RWPE1 (cell line): ENCODE data around the gene ZBTB25.
A peak's percentile ranks its signal among the peaks of the same experiment; 100 is the strongest.

Experiments used
- CTCF ChIA-PET: fragments of 350-600 bp; sonication (Branson Sonifier 250); formaldehyde crosslinking; extraction: SDS; loops from one replicate; lab custom pipeline; 2021; lab: Yijun Ruan, JAX
- POLR2A ChIA-PET: fragments of 400-600 bp; formaldehyde crosslinking; extraction: SDS; loops from one replicate; lab custom pipeline; 2020; ENCODE audit warnings: antibody characterized with exemption; ENCODE audit not compliant: low non-redundant PET; lab: Yijun Ruan, JAX
- DNase-seq: peaks from one replicate; pipeline ENCODE4 v3.0.0; 2012; ENCODE audit warnings: low spot score
- H3K27ac ChIP-seq: fragments of 450-650 bp; 2 replicates; pipeline ENCODE4 v1.5.1; 2017
- TF ChIP-seq, protein P1 (sequence below): fragments of 450-650 bp; conservative IDR thresholded peaks from 2 replicates; pipeline ENCODE4 v1.5.1; 2017; ENCODE audit warnings: low read depth, mild to moderate bottlenecking

ZBTB25 gene

DNA sequence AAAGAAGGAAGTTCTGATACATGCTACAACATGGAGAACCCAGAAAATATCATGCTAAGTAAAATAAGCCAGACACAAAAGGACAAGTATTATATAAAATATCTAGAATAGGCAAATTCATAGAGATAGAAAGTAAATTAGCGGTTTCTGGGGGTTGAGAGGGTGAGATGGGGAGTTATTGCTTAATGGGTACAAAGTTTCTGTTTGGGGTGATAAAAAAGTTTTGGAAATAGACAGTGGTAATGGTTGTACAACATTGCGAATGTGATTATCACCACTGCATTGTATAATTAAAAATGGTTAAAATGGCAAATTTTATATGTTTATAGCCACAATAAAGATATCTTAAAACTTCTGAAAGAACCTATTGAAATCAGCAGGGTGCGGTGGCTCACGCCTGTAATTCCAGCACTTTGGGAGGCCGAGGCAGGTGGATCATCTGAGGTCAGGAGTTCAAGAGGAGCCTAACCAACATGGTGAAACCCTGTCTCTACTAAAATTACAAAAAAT is 15.0 kb downstream of the ZBTB25 start:
- DNase-seq = no peak
- CTCF ChIA-PET = interaction anchor here (0.6 to 1.0 kb wide), 2 partner anchors 22 to 158 kb away, joined by 3 to 6 read pairs; no protein-coding TSS in a partner anchor
- POLR2A ChIA-PET = no interaction called here

DNA sequence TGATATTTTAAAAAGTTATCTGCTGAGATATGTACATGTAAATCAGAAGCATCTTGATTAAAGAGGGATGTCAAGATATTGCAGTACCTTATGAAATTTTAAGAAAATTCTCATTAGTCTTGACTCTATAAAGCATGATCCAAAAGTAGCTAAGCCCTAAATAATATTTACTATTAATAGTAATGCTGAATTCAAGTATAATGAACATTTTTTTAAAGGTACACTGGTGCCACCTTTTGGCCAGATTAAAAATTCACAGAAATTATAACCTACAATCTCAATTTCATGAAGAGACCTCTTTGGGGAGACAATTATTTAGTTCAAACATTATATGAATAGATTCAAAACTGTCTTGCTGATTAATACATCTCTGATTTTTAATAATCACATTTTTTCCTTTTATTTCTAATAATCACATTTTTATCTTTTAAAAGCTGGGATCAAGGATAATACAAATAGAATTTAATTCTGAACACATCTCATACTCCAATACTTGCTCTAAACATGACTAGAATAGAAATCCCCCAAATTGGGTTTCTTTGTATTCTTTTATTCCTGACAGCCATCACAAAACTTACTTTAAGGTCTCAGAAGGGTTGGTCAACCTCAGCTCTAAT is 24.9 kb downstream of the ZBTB25 start:
- peak; percentile 24 for DNase-seq
- TF ChIP-seq, protein P1, sequence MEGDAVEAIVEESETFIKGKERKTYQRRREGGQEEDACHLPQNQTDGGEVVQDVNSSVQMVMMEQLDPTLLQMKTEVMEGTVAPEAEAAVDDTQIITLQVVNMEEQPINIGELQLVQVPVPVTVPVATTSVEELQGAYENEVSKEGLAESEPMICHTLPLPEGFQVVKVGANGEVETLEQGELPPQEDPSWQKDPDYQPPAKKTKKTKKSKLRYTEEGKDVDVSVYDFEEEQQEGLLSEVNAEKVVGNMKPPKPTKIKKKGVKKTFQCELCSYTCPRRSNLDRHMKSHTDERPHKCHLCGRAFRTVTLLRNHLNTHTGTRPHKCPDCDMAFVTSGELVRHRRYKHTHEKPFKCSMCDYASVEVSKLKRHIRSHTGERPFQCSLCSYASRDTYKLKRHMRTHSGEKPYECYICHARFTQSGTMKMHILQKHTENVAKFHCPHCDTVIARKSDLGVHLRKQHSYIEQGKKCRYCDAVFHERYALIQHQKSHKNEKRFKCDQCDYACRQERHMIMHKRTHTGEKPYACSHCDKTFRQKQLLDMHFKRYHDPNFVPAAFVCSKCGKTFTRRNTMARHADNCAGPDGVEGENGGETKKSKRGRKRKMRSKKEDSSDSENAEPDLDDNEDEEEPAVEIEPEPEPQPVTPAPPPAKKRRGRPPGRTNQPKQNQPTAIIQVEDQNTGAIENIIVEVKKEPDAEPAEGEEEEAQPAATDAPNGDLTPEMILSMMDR = peak; percentile 56
- POLR2A ChIA-PET = no interaction called here
- H3K27ac ChIP-seq = no peak overlapping the region
- CTCF ChIA-PET = interaction anchor here (0.7 to 1.2 kb wide), 3 partner anchors 10 to 135 kb away, joined by 3 to 4 read pairs (median 4); no protein-coding TSS in a partner anchor

More for the DNA sequence above, 15.0 kb downstream of the ZBTB25 start:
- no peak overlapping the region for H3K27ac ChIP-seq
- TF ChIP-seq, protein P1 = no peak

DNA sequence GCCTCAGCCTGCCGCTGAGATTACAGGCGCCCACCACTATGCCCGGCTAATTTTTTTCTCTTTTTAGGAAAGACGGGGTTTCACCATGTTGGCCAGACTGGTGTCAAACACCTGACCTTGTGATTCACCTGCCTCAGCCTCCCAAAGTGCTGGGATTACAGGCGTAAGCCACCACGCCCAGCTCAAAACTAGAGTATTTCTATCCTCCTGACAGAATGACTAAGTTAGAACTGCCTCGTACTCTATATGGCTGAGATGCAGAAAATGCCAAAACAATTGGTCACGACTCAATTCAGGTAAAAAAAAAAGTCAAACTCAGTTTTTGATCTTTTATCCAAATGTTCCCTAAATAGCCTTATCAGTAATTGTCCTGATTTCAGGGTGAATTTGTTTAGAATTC is 27.2 kb downstream of the ZBTB25 start:
- no peak for DNase-seq
- ChIA-PET POLR2A (no interaction called here), CTCF (interaction anchor here (0.7 kb wide), 1 partner anchor 12 kb away, joined by 4 read pairs; no protein-coding TSS in a partner anchor)
- no peak overlapping the region for H3K27ac ChIP-seq
- TF ChIP-seq, protein P1 = no peak

DNA sequence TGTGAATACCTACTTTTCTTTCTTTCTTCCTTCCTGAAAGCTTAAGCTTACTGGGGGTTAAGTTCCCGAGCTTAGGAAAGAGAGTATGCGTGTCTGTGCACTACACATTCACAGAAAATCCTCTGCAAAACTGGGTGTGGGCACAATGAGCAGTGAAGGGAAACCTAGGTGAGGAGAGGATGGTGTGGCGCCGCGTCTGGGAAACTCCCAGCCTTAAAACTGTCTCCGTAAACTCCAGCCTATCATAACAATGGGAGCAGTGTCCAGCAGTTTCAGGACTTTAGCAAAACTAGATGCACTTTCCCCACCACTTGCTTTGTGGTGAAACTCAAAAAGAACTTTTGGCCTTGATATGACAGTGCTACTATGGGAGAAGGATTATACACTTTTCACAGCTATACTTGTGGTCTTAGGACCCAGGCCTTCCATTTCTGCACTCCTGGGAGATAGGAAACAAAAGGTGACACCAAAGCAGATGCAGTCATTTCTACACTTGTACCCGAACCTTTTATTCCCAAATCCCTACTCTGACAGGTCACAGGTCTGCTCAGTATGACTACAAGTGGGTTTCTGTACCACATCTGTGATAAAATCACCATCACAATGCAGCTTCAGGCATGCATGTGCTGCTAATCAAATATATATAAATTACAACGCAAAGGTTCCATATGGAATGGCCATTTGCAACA is 27.9 kb downstream of the ZBTB25 start:
- ChIA-PET POLR2A (no interaction called here), CTCF (interaction anchor here (0.5 to 0.7 kb wide), 3 partner anchors 11 to 417 kb away, joined by 3 to 4 read pairs (median 3); no protein-coding TSS in a partner anchor)
- no peak for DNase-seq
- TF ChIP-seq, protein P1 = no peak
- no peak overlapping the region for H3K27ac ChIP-seq

DNA sequence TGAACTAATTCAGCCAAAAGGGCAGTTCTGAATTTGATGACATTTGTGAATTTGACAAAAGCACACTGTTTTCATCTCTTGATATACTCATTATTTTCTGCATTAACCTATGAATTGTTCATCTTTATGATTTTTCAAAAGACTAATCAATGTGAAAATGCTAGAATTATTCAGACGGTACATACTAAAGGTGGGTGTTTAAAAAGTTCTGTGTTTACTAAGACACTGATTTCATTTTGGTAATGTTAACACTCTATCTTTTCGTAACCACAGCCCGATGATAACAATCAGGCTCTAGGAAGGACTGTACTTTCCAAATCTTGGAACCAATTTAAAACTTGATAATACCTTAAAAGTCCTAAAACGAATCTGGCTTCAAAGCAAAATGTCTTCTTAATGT is 28.9 kb downstream of the ZBTB25 start:
- CTCF ChIA-PET = interaction anchor here (0.6 to 0.7 kb wide), 2 partner anchors 8 to 189 kb away, joined by 3 read pairs; no protein-coding TSS in a partner anchor
- DNase-seq = no peak
- TF ChIP-seq, protein P1 = no peak
- no peak overlapping the region for H3K27ac ChIP-seq
- POLR2A ChIA-PET = no interaction called here

DNA sequence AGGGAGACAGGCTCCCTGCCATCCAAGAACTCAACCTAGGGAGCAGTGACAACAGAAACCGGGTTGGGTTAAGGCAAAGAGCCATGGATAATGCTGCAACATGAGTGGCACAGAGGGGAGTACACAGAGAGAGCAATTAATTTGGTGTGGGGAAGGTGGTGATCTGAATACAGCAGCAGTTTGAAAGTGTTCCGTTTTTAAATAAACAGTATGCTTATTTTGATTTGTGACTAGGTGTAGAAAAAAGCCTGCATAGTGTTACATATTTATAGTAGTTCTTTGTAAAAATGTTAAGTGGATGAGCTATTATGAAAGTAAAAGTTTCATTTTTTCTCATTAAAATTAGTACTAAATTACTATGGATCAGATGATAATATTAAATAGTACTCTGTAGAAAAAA is 29.6 kb downstream of the ZBTB25 start:
- ChIA-PET POLR2A (no interaction called here), CTCF (interaction anchor here (0.6 kb wide), 1 partner anchor 8 kb away, joined by 3 read pairs; no protein-coding TSS in a partner anchor)
- H3K27ac ChIP-seq = no peak overlapping the region
- TF ChIP-seq, protein P1 = no peak
- no peak for DNase-seq
